Tibial nerve (tissue), 4 donors: ENCODE results near the gene DAG1.

Experiments
- CTCF ChIP-seq, 5 experiments: fragments of 200-600 bp in 3 of 5; fragments of 450-650 bp in 2 of 5; sonication (generic) in 3 of 5; IDR thresholded peaks; one replicate each; pipeline ENCODE4 v1.5.1; 2016 to 2019; ENCODE audit warnings: antibody characterized with exemption in 5 of 5, mild to moderate bottlenecking in 3 of 5, moderate library complexity in 2 of 5
- EP300 ChIP-seq, 2 donors: sonication (generic); formaldehyde crosslinking; IDR thresholded peaks; one replicate each; pipeline ENCODE4 v1.6.1; 2017; ENCODE audit warnings: antibody characterized with exemption in 2 of 2, mild to moderate bottlenecking in 1 of 2
- POLR2A ChIP-seq, 2 donors: fragments of 450-650 bp; IDR thresholded peaks; one replicate each; pipeline ENCODE4 v1.6.1; 2017; ENCODE audit warnings: antibody characterized with exemption in 2 of 2, mild to moderate bottlenecking in 2 of 2, moderate library complexity in 2 of 2

GRCh38 chr3:49535971-49536874, 66.2 kb downstream of the DAG1 start:
- no peak for TF ChIP-seq CTCF (IDR thresholded peaks at IDR 0.05)
- no peak for TF ChIP-seq POLR2A (IDR thresholded peaks at IDR 0.05)
- no peak for TF ChIP-seq EP300 (IDR thresholded peaks at IDR 0.05)
